Uterus (tissue), 2 donors: Measurements from ENCODE around the gene BMERB1.
"Not testable (repeated sequence)": the region's sequence is repeated elsewhere in the genome, so short reads cannot be mapped to it uniquely, and the experiment has no call there.

ENCODE experiments used
- CTCF ChIP-seq, 4 experiments: fragments of 200-600 bp in 2 of 4; fragments of 450-650 bp in 2 of 4; sonication (generic) in 2 of 4; IDR thresholded peaks; one replicate each; pipeline ENCODE4 v1.5.1; 2016 to 2019; ENCODE audit warnings: antibody characterized with exemption in 4 of 4, mild to moderate bottlenecking in 2 of 4, moderate library complexity in 1 of 4
- POLR2A ChIP-seq, 2 donors: fragments of 450-650 bp; IDR thresholded peaks; one replicate each; pipeline ENCODE4 v1.6.1; 2016; ENCODE audit warnings: antibody characterized with exemption in 2 of 2, mild to moderate bottlenecking in 1 of 2, moderate library complexity in 1 of 2

GRCh38 chr16:15570666-15571065, 136.3 kb downstream of the BMERB1 start:
- TF ChIP-seq POLR2A, CTCF (IDR thresholded peaks at IDR 0.05): not testable (repeated sequence)
